Fibroblast of villous mesenchyme (primary cell): ENCODE measurements around the gene ADSS1. TPM values are rescaled to one million over a fixed set of nuclear protein-coding genes. Genes with fewer than 3 reads are reported as not detected.

Source experiments
- DNase-seq: peaks from one replicate; pipeline ENCODE4 v3.0.0-alpha.2; 2010; ENCODE audit warnings: low read depth
- H3K4me3 ChIP-seq: 2 replicates; pipeline ENCODE4 v1.5.1; 2011; ENCODE audit warnings: low read depth, mild to moderate bottlenecking, low read length
- CTCF ChIP-seq: IDR thresholded peaks from 2 replicates; pipeline ENCODE4 v1.5.1; 2012; ENCODE audit warnings: low read depth, mild to moderate bottlenecking, low read length; ENCODE audit not compliant: insufficient read depth
- total RNA-seq: library from RNA; depleted of rRNA; stranded (reverse); fragments of >200 nt; gene quantifications from 2 replicates; pipeline ENCODE4 v1.2.3, GENCODE V29; 2012

ADSS1 gene
- total RNA-seq, 1 donor = 4.3 TPM

- TF ChIP-seq CTCF = no peak
- no peak overlapping the region for H3K4me3 ChIP-seq
- DNase-seq = no peak
These were observed 48.1 kb downstream of the ADSS1 start for GRCh38 chr14:104771918-104772706.

- no peak for DNase-seq
- TF ChIP-seq CTCF = no peak
- H3K4me3 ChIP-seq = no peak overlapping the region
These were observed 48.9 kb downstream of the ADSS1 start for GRCh38 chr14:104772707-104773504.

- H3K4me3 ChIP-seq = no peak overlapping the region
- no peak for TF ChIP-seq CTCF
- no peak for DNase-seq
These were observed 49.8 kb downstream of the ADSS1 start for GRCh38 chr14:104773505-104774452.

- TF ChIP-seq CTCF = no peak
- no peak overlapping the region for H3K4me3 ChIP-seq
- DNase-seq = no peak
These were observed 50.5 kb downstream of the ADSS1 start for GRCh38 chr14:104774453-104775072.

- no peak overlapping the region for H3K4me3 ChIP-seq
- no peak for TF ChIP-seq CTCF
- DNase-seq = no peak
These were observed 51.1 kb downstream of the ADSS1 start for GRCh38 chr14:104775073-104775489.

GRCh38 chr14:104776481-104776880 lies 52.5 kb downstream of the ADSS1 start:
- no peak for DNase-seq
- TF ChIP-seq CTCF = no peak
- H3K4me3 ChIP-seq = no peak overlapping the region
